NCI-H345 treated with DMSO at 0.1 percent for 48 hours (cell line): ENCODE measurements around the gene PITPNM3.

ENCODE experiments used
- DNase-seq: peaks from one replicate; lab custom pipeline; 2025; ENCODE audit not compliant: unreplicated experiment; lab: John Stamatoyannopoulos, UW

PITPNM3 gene

DNA sequence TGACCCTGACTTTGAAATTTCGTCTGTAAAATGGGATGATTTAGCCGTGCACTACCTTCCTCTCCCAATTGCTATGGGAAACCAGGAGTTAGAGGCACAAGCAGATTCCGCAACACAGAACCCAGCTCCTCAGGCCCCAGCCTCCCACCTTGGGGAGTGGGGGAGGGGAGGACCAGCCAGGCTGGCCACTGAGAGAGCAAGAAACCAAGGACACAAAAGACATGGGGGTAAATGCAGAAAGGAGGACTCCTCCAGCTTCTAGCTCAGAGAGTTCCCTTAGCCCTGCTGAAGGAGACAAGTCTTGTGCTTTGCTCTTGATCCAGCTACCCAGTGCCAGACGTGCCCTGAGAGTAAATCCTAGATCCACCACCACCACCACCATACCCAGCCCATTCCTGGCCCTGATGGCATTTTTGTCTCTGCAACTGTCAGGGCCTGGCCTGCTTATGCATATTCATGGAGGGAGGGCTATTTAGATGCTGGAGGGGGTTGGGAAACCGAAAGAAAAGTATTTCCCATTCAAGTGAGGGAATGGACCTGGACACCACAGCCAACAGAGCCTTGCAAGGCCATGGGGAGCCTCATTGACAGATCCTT lies 25.9 kb downstream of the PITPNM3 start:
- no peak for DNase-seq

- DNase-seq, result no peak
Observed at GRCh38 chr17:6528557-6528956, 27.8 kb downstream of the PITPNM3 start.

DNA sequence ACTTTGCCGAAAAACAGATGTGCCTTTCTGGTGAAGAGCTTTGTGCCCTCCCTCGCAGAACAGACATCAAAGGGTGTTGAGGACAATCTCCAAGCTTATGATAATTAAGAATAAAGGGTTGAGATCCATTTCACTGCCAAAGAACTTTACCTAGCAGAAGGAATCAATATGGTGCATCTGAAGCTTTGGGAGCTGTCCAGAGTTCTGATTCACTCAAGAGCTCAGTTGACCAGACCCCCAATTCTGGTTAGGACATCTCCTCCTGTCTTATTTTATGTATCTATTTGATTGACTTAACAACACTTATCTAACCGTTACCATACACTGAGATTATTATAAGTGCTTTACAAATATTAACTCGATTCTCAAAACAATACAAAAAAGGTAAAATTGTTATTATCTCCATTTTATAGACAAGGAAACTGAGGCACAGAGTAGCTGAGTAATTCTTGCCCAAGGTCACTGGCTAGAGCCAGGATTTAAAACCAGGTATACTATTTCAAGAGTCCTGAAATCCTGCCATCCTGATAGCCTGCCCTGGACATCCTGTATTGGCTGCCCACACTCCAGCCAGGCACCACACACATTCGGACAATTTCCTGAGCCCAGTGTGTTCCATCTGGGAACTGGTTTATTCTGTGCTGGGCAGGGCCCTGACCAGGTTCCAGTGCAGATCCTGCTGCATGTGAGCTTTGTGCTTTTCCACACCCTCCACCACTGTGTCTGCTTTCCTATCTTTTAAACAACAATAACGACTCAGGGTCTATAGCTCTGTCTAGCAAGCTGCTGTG lies 29.8 kb downstream of the PITPNM3 start:
- DNase-seq, result no peak

DNA sequence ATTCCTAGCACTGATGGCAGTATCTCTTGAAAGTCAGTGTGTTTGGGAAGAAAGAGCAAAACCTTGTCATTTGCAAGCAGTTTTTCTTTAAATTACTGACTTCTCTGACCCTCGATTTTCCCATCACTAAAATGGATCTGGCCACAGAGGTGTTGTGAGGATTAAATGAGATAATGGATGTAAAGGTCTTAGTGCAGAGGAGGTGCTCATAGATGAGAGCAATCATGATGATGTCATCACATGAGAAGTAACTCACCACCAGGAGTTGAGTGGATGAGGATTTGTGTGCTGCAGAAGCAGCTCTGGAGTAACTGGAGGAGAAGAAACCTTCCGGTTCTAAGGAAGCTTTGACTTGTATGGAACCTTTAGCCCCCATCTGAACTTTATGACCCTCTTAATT lies 30.6 kb downstream of the PITPNM3 start:
- DNase-seq, result no peak

GRCh38 chr17:6525141-6525540 lies 31.2 kb downstream of the PITPNM3 start:
- DNase-seq, result no peak

- no peak for DNase-seq
Observed at GRCh38 chr17:6524520-6524919, 31.8 kb downstream of the PITPNM3 start.

DNA sequence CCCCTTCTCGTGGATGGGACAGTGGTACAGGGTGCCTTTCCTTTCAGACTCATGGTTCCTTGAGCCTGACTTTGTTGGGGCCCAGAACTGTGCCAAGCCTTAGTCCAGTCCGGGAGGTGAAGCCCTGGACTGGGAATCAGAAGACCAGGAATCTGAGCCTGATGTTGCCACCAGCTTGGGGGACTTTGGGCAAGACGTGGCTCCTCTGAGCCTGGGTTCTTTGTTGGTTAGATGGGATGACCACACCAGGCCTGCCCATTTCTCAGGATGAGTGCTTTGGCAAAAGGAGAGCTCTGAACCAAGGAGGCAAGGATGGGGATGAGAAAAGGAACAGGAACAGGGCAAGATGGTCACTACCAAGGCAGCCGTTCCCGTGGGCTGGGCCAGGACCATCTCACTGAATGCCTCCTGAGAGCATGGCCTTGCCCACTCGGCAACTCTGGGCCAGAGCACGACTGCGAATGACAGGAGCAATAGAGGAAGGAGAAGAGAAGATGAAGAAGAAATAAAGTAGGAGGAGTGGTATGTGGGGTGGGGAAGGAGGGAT lies 32.5 kb downstream of the PITPNM3 start:
- no peak for DNase-seq

DNA sequence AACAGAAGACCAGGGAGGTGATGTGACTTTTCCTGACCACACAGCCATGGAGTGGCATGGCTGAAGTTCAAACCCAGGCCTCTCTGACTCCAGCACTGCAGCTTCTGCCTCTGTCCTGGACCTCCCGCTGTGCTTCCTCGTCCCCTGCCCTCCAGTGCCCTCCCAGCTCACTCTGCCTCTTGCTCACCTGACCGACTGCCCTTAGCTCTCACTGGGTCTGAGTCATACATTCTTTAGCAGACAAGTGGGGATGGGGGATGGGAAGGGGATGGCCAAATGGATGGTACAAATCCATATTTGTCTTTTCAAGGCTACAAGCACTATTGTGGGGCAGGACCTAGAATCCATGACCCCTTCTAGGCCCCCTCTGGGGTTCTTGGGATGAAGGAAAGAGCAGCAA lies 33.0 kb downstream of the PITPNM3 start:
- no peak for DNase-seq

GRCh38 chr17:6521586-6521985 lies 34.8 kb downstream of the PITPNM3 start:
- no peak for DNase-seq

DNA sequence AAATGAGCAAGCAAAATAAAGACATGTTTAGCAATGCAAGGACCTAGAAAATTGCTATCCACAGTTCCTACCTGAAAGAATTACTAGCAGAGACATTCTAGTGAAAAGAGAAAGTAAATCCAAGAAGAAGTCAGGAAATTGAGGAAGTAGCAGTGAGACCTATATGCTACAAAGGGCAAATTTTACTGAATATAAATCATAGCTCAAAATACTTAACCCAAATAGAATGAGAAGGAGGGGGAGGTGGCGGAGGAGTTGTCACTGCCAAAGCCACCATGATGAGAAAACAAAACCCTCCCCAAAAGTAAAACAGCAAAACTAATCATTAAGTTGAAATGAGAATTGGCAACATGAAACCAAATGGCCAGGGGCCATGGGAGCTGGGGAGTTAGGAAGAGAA lies 39.3 kb downstream of the PITPNM3 start:
- DNase-seq, result no peak

- DNase-seq, result no peak
Observed at GRCh38 chr17:6514371-6514770, 42.0 kb downstream of the PITPNM3 start.

- DNase-seq, result no peak
Observed at GRCh38 chr17:6512552-6512951, 43.8 kb downstream of the PITPNM3 start.

GRCh38 chr17:6510321-6510977 lies 45.9 kb downstream of the PITPNM3 start:
- no peak for DNase-seq

DNA sequence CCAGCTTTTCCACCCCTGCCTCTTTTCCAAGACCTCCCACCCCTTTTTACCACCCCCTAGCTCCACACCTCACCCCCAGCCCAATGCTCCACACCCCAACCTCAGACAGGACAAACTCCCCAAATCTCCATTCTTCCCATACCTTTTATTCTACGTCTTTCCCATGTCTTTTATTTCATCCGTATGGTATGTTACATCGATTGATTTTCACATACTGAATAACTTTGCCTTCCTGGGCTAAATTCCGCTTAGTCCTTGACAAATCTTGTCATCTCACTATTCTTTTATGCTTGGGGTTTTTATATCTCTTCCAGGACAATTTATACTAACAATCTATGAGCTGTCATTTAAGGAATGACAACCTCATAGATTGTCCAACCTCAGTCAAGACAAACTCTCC lies 46.4 kb downstream of the PITPNM3 start:
- no peak for DNase-seq

GRCh38 chr17:6509031-6509771 lies 47.2 kb downstream of the PITPNM3 start:
- no peak for DNase-seq

GRCh38 chr17:6508519-6509030 lies 47.8 kb downstream of the PITPNM3 start:
- DNase-seq, result no peak

DNA sequence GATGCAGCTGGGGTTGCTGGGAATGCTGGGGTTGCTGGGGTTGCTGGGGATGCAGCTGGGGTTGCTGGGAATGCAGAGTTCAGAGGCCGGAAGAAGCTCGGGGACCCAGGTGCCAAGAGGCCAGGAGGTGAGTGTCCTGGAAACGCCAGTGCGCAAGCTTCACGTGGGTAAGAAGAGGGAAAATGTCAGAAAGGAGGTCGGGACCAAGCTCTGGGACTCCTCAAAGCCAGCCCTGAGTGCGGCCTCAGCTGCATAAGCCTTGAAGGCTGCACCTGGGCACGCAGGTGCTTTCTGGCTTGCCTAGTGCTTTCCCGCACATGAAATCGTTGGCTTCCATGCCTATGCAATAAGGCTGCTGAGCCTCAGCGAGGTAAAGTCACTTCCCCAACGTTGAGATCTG lies 48.3 kb downstream of the PITPNM3 start:
- no peak for DNase-seq

GRCh38 chr17:6507535-6507934 lies 48.8 kb downstream of the PITPNM3 start:
- DNase-seq, result no peak

- no peak for DNase-seq
Observed at GRCh38 chr17:6506679-6507231, 49.6 kb downstream of the PITPNM3 start.

- DNase-seq, result no peak
Observed at GRCh38 chr17:6505425-6506142, 50.8 kb downstream of the PITPNM3 start.
